ENCODE measurements around the gene EMILIN1. TPM values are rescaled to one million over a fixed set of nuclear protein-coding genes. Genes with fewer than 3 reads are reported as not detected.
A peak's percentile ranks its signal among the peaks of the same experiment; 100 is the strongest.

EMILIN1 gene
- total RNA-seq, 1 donor: 137 TPM

DNA sequence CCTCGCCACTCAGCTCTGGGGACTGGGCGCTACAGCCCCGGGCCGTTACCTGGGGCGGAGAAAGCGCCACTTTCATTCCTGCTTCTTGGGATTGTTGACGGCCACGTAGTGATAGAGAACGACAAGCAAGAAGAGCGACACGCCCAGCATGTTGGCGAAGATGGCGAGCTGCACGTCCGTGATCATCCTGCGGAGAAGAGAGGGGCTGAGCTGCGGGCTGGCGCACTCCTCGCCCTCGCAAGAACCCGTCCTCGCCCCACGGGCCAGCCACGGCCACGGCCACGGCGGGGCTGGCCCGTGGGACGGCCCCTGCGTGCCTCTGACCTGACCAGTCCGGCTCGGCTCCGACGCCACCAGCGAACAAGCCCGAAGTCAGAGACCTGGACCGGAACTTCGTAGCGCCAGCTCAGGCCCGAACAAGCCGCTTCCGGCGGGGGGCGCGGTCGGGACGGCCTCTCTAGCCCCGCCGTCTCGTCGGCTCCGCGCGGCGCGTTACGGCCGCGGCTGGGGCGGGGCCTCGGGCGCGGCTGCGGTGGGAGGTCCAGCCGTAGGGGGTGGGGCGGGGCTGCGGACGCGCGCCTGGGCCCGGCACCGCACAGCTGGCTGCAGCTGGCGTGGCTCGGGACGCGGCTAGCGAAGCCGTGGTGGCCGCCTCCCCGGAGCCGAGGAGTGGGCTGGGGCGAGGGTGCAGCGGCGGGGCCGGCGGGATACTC, 7.0 kb upstream of the EMILIN1 start, which contains the start of gene OST4:
TSS of gene OST4 (minus strand) at position 378 of the 713 bp plus-strand sequence.
- H3K4me1 ChIP-seq (ENCODE audit: insufficient read depth, low read length): peaks cover 56% of the 10 kb centered on the region
- H2AFZ ChIP-seq (ENCODE audit: low read length): peak within 1 kb of the TSS; percentile 85
- peak within 1 kb of the TSS; percentile 99 for H3K4me3 ChIP-seq (ENCODE audit: insufficient read depth, low read length)
- H3K9me3 ChIP-seq (ENCODE audit: low read depth, low read length): no peaks in the 10 kb centered on the region
- peak within 1 kb of the TSS; percentile 97 for H3K4me2 ChIP-seq (ENCODE audit: insufficient read depth, low read length)
- TF ChIP-seq, protein P1, sequence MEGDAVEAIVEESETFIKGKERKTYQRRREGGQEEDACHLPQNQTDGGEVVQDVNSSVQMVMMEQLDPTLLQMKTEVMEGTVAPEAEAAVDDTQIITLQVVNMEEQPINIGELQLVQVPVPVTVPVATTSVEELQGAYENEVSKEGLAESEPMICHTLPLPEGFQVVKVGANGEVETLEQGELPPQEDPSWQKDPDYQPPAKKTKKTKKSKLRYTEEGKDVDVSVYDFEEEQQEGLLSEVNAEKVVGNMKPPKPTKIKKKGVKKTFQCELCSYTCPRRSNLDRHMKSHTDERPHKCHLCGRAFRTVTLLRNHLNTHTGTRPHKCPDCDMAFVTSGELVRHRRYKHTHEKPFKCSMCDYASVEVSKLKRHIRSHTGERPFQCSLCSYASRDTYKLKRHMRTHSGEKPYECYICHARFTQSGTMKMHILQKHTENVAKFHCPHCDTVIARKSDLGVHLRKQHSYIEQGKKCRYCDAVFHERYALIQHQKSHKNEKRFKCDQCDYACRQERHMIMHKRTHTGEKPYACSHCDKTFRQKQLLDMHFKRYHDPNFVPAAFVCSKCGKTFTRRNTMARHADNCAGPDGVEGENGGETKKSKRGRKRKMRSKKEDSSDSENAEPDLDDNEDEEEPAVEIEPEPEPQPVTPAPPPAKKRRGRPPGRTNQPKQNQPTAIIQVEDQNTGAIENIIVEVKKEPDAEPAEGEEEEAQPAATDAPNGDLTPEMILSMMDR (IDR thresholded peaks at IDR 0.05; ENCODE audit: extremely low read depth, low read depth, low read length): no peak
- peak within 1 kb of the TSS; percentile 90 for H3K27ac ChIP-seq (ENCODE audit: low read depth, low read length)
- peaks cover 42% of the 10 kb centered on the region for H3K79me2 ChIP-seq (ENCODE audit: insufficient read depth, low read length)
- H4K20me1 ChIP-seq (ENCODE audit: insufficient read depth, low read length): peaks cover 29% of the 10 kb centered on the region
- peak; percentile 99 for DNase-seq (ENCODE audit: insufficient read length, low spot score, missing footprints)
- H3K27me3 ChIP-seq (ENCODE audit: insufficient read depth, low read length): no peaks in the 10 kb centered on the region
- H3K36me3 ChIP-seq (ENCODE audit: insufficient read depth, low read length): peaks cover 30% of the 10 kb centered on the region

DNA sequence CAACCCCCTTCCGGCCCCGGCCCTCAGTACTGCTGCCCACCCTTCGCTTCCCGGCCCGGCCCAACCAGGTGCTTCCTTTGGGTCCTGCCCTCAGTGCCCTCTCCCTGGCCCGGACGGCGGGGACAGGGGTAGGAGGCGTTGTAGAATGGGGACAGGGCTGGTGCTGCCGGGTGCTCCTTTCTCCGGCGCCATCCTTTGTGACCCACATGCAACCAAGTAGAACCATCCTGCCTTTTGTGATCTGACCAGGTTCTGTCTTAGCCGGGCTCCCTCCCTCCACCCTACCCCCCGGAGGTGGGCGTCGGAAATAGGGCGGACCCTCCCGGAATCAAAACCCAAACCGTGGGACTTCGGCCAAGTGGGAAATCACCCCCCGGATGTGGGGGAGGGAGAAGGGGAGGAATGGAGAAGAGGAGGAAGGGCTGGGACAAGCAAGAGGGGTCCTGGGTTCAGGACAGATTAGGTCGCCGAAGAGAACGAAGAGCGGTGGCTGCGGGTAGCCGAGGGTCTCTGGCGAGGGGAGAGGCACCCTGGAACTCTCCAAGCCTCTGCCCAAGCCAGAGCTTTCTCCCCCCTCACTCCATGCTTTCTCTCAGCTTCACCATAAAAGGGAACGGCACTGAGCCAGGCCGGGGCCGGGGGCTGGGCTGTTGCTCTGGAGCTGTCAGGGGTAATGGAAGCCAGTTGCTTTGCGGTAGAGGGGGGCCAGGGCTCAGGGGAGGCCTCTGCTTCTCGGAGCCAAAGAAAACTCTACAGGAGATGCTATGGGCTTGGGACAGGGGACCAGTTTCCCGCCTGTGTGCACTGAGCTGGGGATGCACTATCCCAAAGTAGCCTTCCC, 6.2 kb upstream of the EMILIN1 start:
- H3K27me3 ChIP-seq (ENCODE audit: insufficient read depth, low read length): no peaks in the 10 kb centered on the region
- peak overlapping the region; percentile 86 for H3K4me2 ChIP-seq (ENCODE audit: insufficient read depth, low read length)
- peaks cover 56% of the 10 kb centered on the region for H3K4me1 ChIP-seq (ENCODE audit: insufficient read depth, low read length)
- peaks cover 29% of the 10 kb centered on the region for H3K36me3 ChIP-seq (ENCODE audit: insufficient read depth, low read length)
- peak overlapping the region; percentile 44 for H3K27ac ChIP-seq (ENCODE audit: low read depth, low read length)
- TF ChIP-seq, protein P1 (IDR thresholded peaks at IDR 0.05; ENCODE audit: extremely low read depth, low read depth, low read length): no peak
- peak overlapping the region; percentile 99 for H3K4me3 ChIP-seq (ENCODE audit: insufficient read depth, low read length)
- H2AFZ ChIP-seq (ENCODE audit: low read length): peak overlapping the region; percentile 72
- H4K20me1 ChIP-seq (ENCODE audit: insufficient read depth, low read length): peaks cover 25% of the 10 kb centered on the region
- peak; percentile 94 for DNase-seq (ENCODE audit: insufficient read length, low spot score, missing footprints)
- H3K9me3 ChIP-seq (ENCODE audit: low read depth, low read length): no peaks in the 10 kb centered on the region
- peaks cover 41% of the 10 kb centered on the region for H3K79me2 ChIP-seq (ENCODE audit: insufficient read depth, low read length)

DNA sequence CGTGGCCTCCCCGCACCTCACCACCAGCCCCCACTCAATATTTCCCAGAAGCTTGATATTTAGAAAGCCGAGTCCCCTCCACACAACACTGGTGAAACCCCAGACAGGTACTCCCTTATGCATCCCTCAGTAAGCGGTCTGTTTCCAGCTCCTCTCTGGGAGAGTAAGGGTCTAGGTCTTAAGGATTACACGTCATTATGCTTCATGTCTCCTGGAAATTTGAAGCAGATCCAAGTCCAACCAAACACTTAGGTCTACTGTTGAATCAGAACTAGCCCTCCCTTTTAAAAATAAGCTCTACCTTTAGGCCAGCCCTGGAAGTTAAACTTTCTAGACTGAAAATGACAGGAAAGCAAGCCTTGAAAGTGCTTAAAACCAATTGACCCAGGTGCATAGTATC, 5.5 kb upstream of the EMILIN1 start:
- Histone ChIP-seq H3K27me3 (ENCODE audit: insufficient read depth, low read length) (no peaks in the 10 kb centered on the region), H4K20me1 (ENCODE audit: insufficient read depth, low read length) (peaks cover 19% of the 10 kb centered on the region), H3K4me3 (ENCODE audit: insufficient read depth, low read length) (no peak overlapping the region), H3K36me3 (ENCODE audit: insufficient read depth, low read length) (peaks cover 22% of the 10 kb centered on the region), H3K4me2 (ENCODE audit: insufficient read depth, low read length) (peak overlapping the region; percentile 86), H3K9me3 (ENCODE audit: low read depth, low read length) (no peaks in the 10 kb centered on the region), H3K4me1 (ENCODE audit: insufficient read depth, low read length) (peaks cover 60% of the 10 kb centered on the region), H2AFZ (ENCODE audit: low read length) (peak overlapping the region; percentile 14), H3K27ac (ENCODE audit: low read depth, low read length) (peak overlapping the region; percentile 44), H3K79me2 (ENCODE audit: insufficient read depth, low read length) (peaks cover 34% of the 10 kb centered on the region)
- TF ChIP-seq, protein P1 (IDR thresholded peaks at IDR 0.05; ENCODE audit: extremely low read depth, low read depth, low read length): no peak
- DNase-seq (ENCODE audit: insufficient read length, low spot score, missing footprints): peak; percentile 81

DNA sequence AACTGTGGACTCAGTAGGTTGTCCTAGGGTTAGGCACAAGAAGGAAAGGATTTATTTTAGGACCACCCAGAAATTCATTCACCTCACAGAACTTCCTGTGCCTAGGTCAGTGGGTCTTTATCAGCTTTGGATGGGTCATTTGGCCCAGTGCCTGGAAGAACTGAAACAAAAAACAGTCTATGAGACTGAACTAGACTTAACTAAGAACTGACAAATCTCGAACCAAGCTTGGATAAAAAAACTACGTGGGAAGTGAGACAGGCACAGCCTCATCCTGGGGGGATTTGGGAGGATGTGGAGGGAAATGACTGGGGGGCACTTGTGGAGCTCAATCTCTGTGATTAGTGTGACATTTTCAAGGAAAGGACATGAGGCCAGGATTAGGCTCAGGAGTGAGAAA, 4.6 kb upstream of the EMILIN1 start:
- H3K79me2 ChIP-seq (ENCODE audit: insufficient read depth, low read length): peaks cover 30% of the 10 kb centered on the region
- H3K4me1 ChIP-seq (ENCODE audit: insufficient read depth, low read length): peaks cover 59% of the 10 kb centered on the region
- H4K20me1 ChIP-seq (ENCODE audit: insufficient read depth, low read length): peaks cover 14% of the 10 kb centered on the region
- no peak overlapping the region for H3K4me3 ChIP-seq (ENCODE audit: insufficient read depth, low read length)
- H3K27me3 ChIP-seq (ENCODE audit: insufficient read depth, low read length): no peaks in the 10 kb centered on the region
- H3K27ac ChIP-seq (ENCODE audit: low read depth, low read length): peak overlapping the region; percentile 48
- peak; percentile 82 for DNase-seq (ENCODE audit: insufficient read length, low spot score, missing footprints)
- H3K9me3 ChIP-seq (ENCODE audit: low read depth, low read length): no peaks in the 10 kb centered on the region
- TF ChIP-seq, protein P1 (IDR thresholded peaks at IDR 0.05; ENCODE audit: extremely low read depth, low read depth, low read length): no peak
- H3K4me2 ChIP-seq (ENCODE audit: insufficient read depth, low read length): no peak overlapping the region
- H2AFZ ChIP-seq (ENCODE audit: low read length): peak overlapping the region; percentile 47
- peaks cover 14% of the 10 kb centered on the region for H3K36me3 ChIP-seq (ENCODE audit: insufficient read depth, low read length)

Data from osteoblast (primary cell).